GM18909 (cell line): ENCODE measurements around the gene TRPC1.
"Not testable (repeated sequence)": the region's sequence is repeated elsewhere in the genome, so short reads cannot be mapped to it uniquely, and the experiment has no call there.

Source experiments
- ATAC-seq: cut with Tn5 transposase; IDR thresholded peaks from one replicate; pipeline ENCODE4 v1.9.1; 2021; ENCODE audit warnings: mild to moderate bottlenecking; ENCODE audit not compliant: unreplicated experiment, poor library complexity

TRPC1 gene

DNA sequence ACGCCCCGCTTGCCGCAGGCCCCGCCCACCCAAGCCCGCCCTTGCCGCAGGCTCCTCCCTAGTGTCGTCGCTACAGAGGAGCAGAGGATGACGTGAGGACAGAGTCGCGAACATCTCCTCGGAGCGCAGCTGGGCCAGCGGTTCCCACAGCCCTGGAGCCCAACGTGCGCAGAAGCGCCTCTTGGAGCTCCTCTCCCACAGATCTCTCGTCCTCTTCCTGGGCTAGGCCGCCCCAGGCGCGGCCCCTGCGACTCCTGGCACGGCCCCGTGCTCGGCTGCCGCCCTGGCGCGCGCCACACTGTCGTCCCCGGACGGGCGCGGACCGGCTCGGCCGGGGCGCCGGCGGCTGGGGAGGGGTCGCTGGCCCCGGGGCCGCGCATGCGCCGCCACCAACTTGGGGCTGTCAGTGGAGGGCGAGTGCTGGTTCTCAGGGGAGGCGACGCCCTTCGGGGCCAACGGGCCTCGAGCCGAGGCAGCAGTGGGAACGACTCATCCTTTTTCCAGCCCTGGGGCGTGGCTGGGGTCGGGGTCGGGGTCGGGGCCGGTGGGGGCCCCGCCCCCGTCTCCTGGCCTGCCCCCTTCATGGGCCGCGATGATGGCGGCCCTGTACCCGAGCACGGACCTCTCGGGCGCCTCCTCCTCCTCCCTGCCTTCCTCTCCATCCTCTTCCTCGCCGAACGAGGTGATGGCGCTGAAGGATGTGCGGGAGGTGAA, at the start of gene TRPC1:
Gene TRPC1 (plus strand): TSS at position 67 of the 714 bp plus-strand sequence. CDS start 526 bp downstream, at position 593.
- peak; percentile 96 for ATAC-seq

DNA sequence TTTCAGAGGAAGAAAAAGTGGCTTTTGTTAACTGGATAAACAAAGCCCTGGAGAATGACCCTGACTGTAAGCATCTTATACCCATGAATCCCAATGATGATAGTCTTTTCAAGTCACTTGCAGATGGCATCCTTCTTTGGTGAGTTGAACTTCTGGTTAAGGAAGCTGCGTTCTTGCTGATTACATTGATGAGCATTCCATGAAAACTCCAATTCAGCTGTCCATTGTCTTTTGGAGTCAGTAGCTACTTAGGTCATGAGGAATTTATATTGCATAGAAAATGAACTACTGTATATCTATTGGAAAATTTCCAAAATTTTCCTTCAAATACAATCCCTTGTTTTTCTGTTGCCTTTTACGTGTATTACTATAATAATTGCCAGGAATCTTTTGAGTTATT, 47.7 kb upstream of the TRPC1 start:
- ATAC-seq = no peak

DNA sequence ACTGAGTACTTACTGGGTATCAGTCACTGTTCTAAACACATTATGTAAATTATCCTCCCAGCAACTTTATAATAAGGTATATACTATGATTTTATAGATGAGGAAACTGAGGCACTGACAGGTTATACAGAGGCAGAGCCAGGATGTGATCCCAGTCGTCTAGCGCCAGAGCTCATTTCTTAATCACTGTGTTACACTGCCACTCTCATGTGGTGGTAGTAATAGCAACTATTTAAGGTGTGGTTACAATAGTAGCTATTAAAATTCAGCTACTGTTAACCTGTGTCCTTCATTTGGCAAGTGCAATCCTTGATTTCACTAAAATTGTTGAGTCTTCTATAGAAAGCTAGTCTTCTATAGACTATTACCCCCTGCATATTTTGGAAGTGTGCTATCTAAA, 43.1 kb upstream of the TRPC1 start:
- ATAC-seq = no peak

DNA sequence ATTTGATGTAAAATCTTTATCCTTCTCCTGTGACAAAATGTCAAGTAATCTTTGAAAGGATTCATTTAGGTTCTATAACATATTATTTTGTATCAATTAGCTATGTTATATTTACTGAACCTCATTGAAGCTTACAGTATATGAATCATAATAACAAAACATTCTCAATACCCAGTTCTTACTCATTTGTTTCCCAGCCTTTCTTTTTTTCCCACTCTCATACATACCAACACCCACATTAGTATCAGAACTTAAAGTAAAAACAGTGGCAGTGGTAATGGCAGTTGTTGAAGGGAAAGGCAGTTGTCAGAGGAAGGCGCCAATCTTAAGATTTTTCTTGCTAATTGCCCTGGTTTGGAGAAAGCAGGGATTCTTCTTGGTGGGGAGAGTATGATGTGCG, 33.2 kb upstream of the TRPC1 start:
- ATAC-seq = no peak

DNA sequence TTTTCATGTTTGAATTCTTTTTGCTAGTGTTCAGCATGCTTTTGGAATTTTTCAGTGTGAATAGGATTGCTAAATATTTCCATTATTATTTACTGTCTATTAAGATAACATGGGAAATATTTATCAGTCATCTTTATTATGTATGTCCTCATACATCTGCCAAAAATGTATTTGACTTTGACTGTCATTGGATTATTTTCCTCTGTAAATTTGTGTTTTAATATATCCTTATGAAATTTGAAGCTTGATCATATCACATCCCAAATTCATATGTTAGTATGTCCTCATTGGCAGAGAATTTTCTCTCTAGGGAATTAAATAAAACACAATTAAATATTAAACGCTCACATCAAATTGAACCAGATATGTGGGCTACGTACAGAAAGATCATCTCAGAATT, 32.3 kb upstream of the TRPC1 start:
- no peak for ATAC-seq

DNA sequence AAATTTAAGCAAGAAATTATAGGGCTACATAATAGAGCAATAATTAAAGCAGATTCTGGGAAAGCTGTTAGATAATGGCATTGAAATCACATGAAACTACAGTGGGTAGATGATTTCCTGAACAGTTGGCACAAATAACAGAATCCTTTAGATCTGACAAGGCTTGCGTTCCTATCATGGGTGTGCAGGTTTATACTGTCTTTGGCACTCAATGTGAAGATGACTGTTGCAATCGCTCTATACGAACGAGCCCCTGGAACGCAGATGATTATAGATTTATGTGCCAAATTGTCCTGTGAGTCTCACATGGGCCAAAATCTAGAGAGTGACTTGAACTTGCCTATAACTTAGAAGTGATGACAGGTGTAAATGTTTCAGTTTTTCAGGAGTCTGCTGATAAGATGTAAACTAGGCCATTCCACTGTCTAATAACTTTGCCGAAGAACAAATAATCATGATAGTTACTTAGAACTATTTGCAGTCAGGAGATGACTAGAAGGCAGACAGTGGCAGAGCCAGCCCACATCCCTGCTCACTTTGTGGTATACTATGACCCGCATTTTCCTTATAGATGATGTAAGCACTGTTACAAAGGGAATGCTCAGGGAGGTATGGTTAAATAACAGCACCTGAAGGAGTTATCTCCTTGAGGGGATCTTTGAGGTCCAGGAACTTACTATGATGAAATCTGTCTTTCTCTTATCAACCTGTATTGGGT, 30.5 kb upstream of the TRPC1 start:
- no peak for ATAC-seq

DNA sequence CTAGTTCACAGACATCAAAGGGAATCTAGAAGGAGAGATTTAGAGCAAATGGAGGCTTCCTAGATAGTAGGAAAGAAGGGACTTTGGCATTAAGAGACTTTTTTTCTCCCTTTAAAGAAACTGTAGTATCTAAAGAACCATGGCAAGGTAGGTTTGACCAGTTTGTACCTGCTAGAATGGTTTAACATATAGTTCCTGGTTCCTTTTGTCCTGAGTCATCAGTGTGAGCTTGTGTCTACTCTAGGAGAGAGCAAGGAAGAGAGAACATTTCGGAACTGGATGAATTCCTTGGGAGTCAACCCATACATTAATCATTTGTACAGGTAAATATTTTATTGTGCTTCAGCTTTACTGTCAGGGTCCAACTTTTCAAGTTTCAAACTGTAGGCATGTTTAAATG, 29.6 kb upstream of the TRPC1 start:
- no peak for ATAC-seq

DNA sequence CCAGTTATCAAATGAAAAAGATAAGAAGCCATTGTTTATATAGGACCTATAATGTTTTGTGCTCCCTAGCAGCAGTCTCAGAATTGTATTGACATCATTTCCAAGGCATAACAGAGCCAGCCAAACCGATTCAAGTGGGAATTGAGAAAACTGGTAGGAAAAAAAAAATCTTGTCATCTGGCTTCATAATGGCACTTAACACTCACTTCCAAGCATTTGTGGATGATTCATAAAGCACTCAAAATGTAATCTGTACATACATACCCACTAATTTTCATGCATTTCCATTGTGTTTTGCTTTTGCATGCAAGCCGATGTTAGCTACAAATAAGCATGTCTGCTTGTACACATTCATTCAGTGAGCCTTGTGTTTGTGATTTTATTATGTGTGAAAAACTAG, 18.6 kb upstream of the TRPC1 start:
- no peak for ATAC-seq

DNA sequence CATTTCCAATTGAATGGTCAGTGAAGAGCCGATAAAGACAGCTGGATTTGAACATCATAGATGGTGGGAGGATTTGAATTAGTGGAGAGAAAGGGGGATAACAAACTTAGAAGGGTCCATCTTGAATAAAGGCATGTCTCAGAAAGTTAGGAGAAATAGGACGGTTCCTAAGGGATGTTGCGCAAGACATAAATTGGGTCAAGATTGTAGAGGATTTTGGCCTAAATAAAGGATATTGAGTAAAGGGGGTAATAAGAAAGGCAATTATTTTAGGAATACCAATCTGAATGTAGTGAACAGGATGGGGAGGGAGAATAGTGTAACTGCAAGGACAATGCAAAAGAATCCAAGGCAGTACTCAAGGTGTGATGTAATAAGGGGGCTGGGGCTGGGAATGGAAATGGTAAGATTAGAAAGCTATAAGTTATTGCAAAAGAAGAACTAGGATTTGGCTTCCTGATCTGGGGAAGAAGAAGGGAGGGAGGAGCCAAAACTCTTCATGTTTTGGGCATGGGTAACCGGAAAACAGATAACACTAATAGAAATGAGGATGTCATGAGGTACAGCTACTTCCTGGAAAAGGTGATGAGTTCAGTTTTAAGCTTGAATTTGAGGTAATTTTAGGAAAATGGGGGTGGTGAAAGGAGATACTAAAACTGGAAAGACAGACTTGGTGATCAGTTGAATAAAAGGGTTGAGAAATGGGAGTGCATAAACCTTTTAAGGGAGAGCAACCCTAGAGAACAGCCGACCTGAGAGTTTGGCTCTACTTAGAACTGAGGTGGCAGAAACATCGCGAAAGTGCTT, 17.3 kb upstream of the TRPC1 start:
- ATAC-seq = no peak

DNA sequence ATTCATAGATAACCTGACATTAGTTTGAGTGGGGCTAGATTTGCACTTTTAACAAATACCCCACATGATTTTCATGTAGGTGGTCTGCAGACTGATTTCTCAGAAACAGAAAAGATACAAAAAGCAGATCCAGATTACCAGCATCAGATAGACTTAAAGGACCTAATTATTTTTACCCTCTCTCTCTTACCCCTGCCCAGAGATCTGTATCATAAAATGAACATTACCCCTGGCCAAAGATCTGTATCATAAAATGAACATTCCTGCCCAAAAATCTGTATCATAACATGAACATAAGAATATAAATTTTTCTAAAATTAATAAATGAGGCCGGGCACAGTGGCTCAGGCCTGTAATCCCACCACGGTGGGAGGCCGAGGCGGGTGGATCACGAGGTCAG, 14.6 kb upstream of the TRPC1 start:
- ATAC-seq = no peak

DNA sequence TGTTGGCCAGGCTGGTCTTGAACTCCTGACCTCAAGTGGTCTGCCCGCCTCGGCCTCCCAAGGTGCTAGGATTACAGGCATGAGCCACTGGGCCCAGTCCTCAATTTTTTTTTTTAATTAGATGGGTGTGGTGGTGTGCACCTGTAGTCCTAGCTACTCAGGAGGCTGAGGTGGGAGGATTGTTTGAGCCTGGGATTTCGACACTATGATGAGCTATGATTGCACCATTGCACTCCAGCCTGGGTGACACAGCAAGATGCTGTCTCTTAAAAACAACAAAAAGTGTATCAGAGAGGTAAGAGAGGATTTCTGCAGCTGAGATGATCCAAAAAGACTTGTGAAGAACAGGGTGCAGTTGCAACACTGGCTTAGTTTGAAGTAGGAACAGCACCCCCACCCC, 9.0 kb upstream of the TRPC1 start:
- ATAC-seq = not testable (repeated sequence)

DNA sequence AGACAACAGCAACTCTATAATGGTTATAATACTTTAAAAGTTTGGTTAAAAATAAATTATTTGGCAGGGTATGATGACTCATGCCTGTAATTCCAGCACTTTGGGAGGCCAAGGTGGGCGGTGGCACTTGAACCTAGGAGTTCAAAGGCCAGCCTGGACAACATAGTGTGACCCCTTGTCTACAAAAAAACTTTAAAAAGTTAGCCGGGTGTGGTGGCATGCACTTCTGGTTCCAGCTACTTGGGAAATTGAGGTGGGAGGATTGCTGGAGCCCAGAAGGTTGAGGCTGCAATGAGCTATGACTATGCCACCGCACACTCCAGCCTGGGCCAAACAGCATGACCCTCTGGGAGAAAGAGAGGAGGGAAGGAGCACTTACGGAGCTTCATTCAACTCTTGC, 7.7 kb upstream of the TRPC1 start:
- ATAC-seq = no peak

DNA sequence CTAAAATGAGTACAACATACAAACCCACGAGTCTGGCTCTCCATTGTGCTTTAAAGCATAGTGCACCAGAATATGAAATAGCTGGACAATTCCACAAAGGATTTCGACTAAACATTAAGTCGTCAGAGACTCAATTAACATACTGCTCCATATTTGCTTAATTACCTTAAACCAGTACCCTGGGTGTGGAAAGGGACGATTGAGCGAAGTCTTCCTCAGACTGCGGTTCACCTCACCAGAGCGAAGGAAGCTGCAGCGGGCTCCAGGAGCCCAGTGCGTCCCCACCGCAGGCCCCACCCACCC, 218 bp upstream of the TRPC1 start:
- ATAC-seq = no peak

DNA sequence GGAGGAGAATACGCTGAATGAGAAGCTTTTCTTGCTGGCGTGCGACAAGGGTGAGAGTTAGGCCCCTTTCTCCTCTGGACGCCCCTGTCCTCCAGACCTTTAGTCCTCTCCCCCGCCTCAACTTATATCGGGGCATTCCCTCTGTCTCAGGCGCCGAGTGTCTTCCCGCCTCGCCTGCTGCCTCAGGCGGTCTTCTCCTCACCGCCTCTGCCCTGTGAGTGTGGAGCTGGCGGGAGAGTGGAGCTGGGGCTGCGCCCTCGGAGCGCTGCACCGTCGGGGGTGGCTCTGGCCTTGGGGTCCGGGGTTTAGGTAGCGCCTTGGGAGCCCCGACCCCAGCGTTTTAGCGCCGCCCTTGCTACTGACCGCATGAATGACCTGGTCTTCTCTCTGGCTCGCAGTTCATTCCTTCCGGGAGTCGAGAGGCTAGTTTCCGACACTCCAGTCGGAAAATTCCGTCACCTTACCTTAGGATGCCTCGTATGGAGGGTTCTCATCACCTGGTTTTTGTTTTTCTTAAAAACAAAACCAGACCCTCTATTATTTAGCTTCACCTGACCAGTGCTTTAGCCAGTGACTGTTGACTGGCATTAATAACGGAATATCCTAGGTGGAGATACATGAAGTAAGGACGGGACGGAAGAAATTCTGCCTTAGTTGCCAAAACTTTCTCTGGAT, 985 bp downstream of the TRPC1 start:
- ATAC-seq = peak; percentile 17

DNA sequence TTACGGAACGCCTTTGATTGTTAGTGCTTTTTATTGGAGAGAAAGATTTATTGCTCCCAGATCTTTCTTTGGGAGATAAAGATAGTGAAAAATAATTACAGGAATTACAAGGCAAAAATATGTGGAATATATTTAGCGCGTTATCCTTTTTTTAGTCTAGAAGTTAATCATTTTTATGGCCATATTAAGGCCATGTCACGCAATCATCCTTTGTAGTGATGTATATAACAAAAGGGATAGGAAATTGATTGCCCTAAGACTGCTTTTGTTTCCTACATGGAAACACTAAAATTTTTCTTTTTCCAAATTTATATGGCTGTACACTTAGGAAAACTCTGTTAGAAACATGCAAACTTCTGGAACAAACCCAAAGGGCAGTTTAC, 1.5 kb downstream of the TRPC1 start:
- ATAC-seq = no peak

DNA sequence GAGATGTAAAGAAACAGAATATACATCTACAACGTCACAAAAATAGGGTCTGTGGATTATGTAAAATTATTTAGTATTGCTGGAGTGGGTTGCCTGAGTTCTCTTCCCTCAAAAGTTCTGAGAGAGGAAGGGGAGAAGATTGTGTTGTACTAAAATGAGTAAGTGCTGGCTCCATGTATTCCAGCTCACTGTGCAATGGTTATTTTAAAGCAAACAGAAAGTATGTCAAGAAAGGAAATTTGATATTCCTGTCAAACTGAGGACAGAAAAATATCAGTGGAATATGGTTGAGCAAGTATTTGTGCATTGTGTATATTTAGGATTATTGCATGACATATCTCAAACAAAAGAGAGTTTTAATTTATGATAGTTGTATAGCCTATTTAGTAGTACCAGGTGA, 2.2 kb downstream of the TRPC1 start:
- no peak for ATAC-seq

DNA sequence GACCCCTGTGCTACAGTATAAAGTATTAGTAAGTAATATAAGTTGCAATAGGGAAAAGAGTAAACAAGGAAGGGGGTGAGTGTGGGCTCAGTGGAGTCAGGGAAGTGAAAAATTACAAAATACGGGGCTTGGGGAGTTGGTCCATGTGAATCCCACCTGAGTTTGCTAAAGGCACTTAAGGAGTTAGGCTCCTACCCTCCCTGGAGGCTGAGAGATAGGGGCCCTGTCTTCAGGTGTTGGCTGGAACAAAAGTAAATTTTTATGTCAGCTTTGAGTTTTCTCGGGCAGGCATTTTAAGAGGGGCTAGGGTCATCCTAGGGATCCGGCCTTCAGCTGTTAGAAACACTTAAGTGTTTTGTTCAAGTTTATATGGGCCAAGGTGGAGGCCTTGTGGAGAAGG, 8.2 kb downstream of the TRPC1 start:
- ATAC-seq = no peak

DNA sequence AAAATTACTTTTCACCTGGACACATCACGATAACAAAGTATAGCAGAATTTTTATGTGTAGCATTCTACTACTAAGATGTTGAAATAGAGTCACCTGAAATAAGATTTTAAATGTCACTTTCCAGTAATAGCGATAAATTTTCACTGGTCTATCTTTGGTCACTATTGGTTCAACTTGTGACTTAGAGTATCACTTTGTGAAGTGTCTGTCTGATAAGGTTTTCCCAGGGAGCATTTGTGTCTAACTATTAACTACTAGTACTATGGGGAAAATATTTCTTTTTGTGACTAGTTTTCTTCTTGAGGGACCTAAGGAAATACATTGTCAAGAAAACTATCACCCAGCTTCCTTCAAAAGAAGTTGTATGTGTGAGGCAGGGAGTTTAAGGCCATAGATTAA, 11.0 kb downstream of the TRPC1 start:
- no peak for ATAC-seq

DNA sequence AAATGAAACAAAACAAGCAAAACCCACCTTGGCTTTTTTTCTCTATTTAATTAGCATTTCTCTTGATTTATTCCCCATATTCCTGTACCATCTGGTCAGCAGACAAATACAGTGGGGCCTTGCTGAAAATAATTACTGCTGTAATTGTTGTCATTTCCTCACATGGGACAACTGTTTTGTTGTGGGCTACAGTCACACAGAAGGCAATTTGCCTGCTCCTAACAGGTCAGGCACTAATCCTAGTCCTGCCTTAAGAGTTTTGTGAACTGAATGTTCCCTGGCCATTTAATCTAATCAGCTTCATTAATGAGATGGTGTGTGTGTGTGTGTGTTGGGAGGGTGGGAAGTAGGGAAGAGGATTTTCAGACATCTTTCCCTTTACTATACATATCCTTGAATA, 11.6 kb downstream of the TRPC1 start:
- ATAC-seq = no peak

DNA sequence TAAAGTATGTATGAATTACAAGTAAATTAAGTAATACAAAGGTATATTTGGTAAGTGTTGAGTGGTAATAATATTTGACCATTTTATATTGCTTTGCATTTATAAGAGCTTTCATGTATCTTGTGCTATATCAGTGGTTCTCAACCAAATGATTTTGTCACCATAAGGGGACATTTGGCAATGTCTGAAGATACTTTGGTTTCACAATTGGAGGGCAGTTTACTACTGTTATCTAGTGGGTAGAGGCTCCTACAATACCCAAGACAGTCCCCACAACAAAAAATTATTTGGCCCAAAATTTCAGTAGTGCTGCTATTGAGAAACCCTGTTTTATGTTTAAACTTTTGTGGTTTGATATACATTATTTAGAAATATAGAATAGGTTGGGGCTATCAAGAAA, 14.6 kb downstream of the TRPC1 start:
- no peak for ATAC-seq

DNA sequence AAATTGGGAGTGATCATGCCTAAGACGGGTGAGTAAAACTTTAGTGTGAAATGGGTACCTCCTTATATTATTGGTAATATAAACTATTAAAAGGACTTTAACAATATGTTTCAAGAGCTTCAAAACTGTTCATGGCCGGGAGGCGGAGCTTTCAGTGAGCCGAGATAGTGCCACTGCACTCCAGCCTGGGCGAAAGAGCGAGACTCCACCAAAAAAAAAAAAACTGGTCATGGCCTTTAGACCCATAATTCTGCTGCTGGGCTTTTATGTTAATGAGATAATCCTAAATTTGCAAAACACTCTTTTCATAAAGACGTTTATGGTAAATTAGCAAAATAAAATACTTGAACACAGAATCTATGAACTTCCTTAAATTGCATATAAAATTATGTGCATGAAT, 22.8 kb downstream of the TRPC1 start:
- ATAC-seq = no peak
